Ovary (tissue), 3 donors: ENCODE results near the gene DLG1.

ENCODE experiments used
- EP300 ChIP-seq: sonication (generic); formaldehyde crosslinking; IDR thresholded peaks from one replicate; pipeline ENCODE4 v1.6.1; 2017; ENCODE audit warnings: antibody characterized with exemption
- TF ChIP-seq, protein P1 (sequence below), 3 donors: fragments of 450-650 bp in 2 of 3; fragments of 200-600 bp in 1 of 3; IDR thresholded peaks; one replicate each; pipeline versions ENCODE4 v1.5.1 to v1.8.0; 2016 to 2022; ENCODE audit warnings: antibody characterized with exemption in 3 of 3, mild to moderate bottlenecking in 1 of 3
- donor health status: DM: no; HTN: no; CAD: no.

DNA sequence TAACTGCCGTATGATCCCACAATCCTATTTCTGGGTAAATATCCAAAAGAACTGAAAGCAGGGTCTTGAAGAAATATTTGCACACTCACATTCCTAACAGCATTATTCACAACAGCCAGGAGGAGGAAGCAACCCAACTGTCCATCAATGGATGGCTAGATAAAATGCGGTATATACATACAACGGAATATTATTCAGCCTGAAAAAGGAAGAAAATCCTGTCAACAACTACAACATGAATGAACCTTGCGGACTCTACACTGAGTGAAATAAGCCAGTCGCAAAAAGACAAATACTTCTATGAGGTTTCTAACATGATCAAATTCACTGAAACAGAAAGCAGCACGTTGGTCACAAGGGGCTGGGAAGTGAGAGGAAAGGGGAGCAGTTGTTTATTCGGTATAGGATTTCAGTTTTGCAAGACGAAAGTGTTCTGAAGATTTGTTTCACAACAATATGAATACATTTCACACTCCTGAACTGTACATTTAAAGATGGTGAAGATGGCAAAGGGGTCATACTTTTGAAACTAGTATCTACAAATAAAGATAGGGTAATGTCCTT, 6.2 kb downstream of the DLG1 start:
- TF ChIP-seq, protein P1, sequence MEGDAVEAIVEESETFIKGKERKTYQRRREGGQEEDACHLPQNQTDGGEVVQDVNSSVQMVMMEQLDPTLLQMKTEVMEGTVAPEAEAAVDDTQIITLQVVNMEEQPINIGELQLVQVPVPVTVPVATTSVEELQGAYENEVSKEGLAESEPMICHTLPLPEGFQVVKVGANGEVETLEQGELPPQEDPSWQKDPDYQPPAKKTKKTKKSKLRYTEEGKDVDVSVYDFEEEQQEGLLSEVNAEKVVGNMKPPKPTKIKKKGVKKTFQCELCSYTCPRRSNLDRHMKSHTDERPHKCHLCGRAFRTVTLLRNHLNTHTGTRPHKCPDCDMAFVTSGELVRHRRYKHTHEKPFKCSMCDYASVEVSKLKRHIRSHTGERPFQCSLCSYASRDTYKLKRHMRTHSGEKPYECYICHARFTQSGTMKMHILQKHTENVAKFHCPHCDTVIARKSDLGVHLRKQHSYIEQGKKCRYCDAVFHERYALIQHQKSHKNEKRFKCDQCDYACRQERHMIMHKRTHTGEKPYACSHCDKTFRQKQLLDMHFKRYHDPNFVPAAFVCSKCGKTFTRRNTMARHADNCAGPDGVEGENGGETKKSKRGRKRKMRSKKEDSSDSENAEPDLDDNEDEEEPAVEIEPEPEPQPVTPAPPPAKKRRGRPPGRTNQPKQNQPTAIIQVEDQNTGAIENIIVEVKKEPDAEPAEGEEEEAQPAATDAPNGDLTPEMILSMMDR (IDR thresholded peaks at IDR 0.05): no peak
- TF ChIP-seq EP300: no peak
